OCI-LY3 (cell line): Measurements from ENCODE around the gene PXDN.

Experiments used
- CTCF ChIP-seq: fragments of 200-600, 300-600 bp; sonication (generic); IDR thresholded peaks from 2 replicates; pipeline ENCODE4 v1.5.1; 2014; ENCODE audit warnings: antibody characterized with exemption, low read length, low read depth
- EZH2phosphoT487 ChIP-seq: fragments of 200-600 bp; shearing (Covaris generic); IDR thresholded peaks from 2 replicates; pipeline ENCODE4 v1.6.1; 2018; ENCODE audit warnings: antibody characterized with exemption, mixed run types, low read depth

DNA sequence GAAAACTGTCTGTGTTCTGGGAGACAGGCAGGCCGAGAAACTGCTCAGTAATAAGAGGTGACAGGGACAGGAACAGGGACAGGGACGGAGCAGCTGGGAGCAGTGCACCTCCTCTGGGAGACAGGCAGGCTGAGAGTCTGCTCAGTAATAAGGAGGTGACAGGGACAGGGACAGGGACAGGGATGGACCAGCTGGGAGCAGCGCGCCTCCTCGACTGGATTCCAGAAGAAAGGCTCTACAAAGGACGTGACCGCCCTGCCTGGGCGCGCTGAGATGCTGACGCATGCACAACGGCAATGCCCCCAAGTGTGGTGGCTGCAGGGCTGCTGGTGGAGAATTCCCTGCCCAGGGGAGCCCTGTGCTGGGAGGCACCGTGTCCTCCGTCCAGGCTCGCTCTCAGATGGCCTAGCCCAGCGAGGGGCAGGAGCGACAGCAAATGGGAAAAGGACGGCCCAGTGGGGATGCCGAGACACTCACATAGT lies 44.2 kb upstream of the PXDN start:
- no peak for TF ChIP-seq CTCF
- TF ChIP-seq EZH2phosphoT487, result no peak
